ENCODE results near the gene CST8. TPM values are rescaled to one million over a fixed set of nuclear protein-coding genes. Genes with fewer than 3 reads are reported as not detected.
A peak's percentile ranks its signal among the peaks of the same experiment; 100 is the strongest.

Gene CST8
- total RNA-seq, 1 experiment from 2014 or later, result not detected

GRCh38 chr20:23492292-23492691, 1.4 kb downstream of the CST8 start:
- Mint-ChIP-seq H3K4me1 (ENCODE audit: insufficient read depth, unreplicated experiment) (no peaks in the 10 kb centered on the region), H3K27me3 (ENCODE audit: insufficient read depth, unreplicated experiment) (no peaks in the 10 kb centered on the region), H3K4me3 (ENCODE audit: unreplicated experiment) (no peak overlapping the region), H3K9me3 (ENCODE audit: unreplicated experiment) (peaks cover 7% of the 10 kb centered on the region), H3K27ac (ENCODE audit: low read depth, unreplicated experiment) (no peak overlapping the region), H3K36me3 (ENCODE audit: insufficient read depth, unreplicated experiment) (no peaks in the 10 kb centered on the region)
- intact Hi-C loops (cut with micrococcal nuclease), result no loop called here
- DNase-seq (ENCODE audit: unreplicated experiment), result no peak
- TF ChIP-seq CTCF (IDR thresholded peaks at IDR 0.05; ENCODE audit: unreplicated experiment), result no peak
- ChIA-PET CTCF (interaction anchor here (0.6 kb wide), 1 partner anchor 510 kb away, joined by 4 read pairs; no protein-coding TSS in a partner anchor), POLR2A (no interaction called here)
- no TSS peak for BruUV-seq (replicated peaks)

GRCh38 chr20:23493172-23493772, 2.4 kb downstream of the CST8 start:
- no peak overlapping the region for H3K4me3 Mint-ChIP-seq (ENCODE audit: unreplicated experiment)
- ChIA-PET POLR2A (no interaction called here), CTCF (interaction anchor here (0.8 kb wide), 1 partner anchor 1087 kb away, joined by 3 read pairs; no protein-coding TSS in a partner anchor)
- peaks cover 7% of the 10 kb centered on the region for H3K9me3 Mint-ChIP-seq (ENCODE audit: unreplicated experiment)
- H3K36me3 Mint-ChIP-seq (ENCODE audit: insufficient read depth, unreplicated experiment), result no peaks in the 10 kb centered on the region
- no peak for TF ChIP-seq CTCF (IDR thresholded peaks at IDR 0.05; ENCODE audit: unreplicated experiment)
- DNase-seq (ENCODE audit: unreplicated experiment), result peak; percentile 24
- no peak overlapping the region for H3K27ac Mint-ChIP-seq (ENCODE audit: low read depth, unreplicated experiment)
- H3K4me1 Mint-ChIP-seq (ENCODE audit: insufficient read depth, unreplicated experiment), result no peaks in the 10 kb centered on the region
- intact Hi-C loops (cut with micrococcal nuclease), result no loop called here
- no TSS peak for BruUV-seq (replicated peaks)
- no peaks in the 10 kb centered on the region for H3K27me3 Mint-ChIP-seq (ENCODE audit: insufficient read depth, unreplicated experiment)

- POLR2A ChIA-PET, result no interaction called here
Measured at GRCh38 chr20:23497536-23497935, 6.6 kb downstream of the CST8 start.

GRCh38 chr20:23501926-23502325, 11.0 kb downstream of the CST8 start:
- Mint-ChIP-seq H3K36me3 (ENCODE audit: insufficient read depth, unreplicated experiment) (no peaks in the 10 kb centered on the region), H3K27me3 (ENCODE audit: insufficient read depth, unreplicated experiment) (peaks cover 8% of the 10 kb centered on the region), H3K9me3 (ENCODE audit: unreplicated experiment) (peaks cover 7% of the 10 kb centered on the region), H3K4me1 (ENCODE audit: insufficient read depth, unreplicated experiment) (no peaks in the 10 kb centered on the region), H3K4me3 (ENCODE audit: unreplicated experiment) (no peak overlapping the region), H3K27ac (ENCODE audit: low read depth, unreplicated experiment) (no peak overlapping the region)
- POLR2A ChIA-PET, result interaction anchor here (0.7 kb wide), 1 partner anchor 1774 kb away, joined by 3 read pairs; no protein-coding TSS in a partner anchor
- DNase-seq (ENCODE audit: unreplicated experiment), result no peak
- CTCF ChIA-PET, result no interaction called here
- TF ChIP-seq CTCF (IDR thresholded peaks at IDR 0.05; ENCODE audit: unreplicated experiment), result no peak
- intact Hi-C loops (cut with micrococcal nuclease), result no loop called here
- no TSS peak for BruUV-seq (replicated peaks)

More at GRCh38 chr20:23497536-23497935, 6.6 kb downstream of the CST8 start:
- TF ChIP-seq CTCF (IDR thresholded peaks at IDR 0.05; ENCODE audit: unreplicated experiment), result no peak
- DNase-seq (ENCODE audit: unreplicated experiment), result no peak
- Mint-ChIP-seq H3K4me1 (ENCODE audit: insufficient read depth, unreplicated experiment) (no peaks in the 10 kb centered on the region), H3K27ac (ENCODE audit: low read depth, unreplicated experiment) (no peak overlapping the region), H3K36me3 (ENCODE audit: insufficient read depth, unreplicated experiment) (no peaks in the 10 kb centered on the region), H3K4me3 (ENCODE audit: unreplicated experiment) (no peak overlapping the region), H3K9me3 (ENCODE audit: unreplicated experiment) (peaks cover 7% of the 10 kb centered on the region), H3K27me3 (ENCODE audit: insufficient read depth, unreplicated experiment) (no peaks in the 10 kb centered on the region)
- CTCF ChIA-PET, result interaction anchor here (0.6 to 0.9 kb wide), 3 partner anchors 10 to 56 kb away, joined by 3 to 4 read pairs (median 3); no protein-coding TSS in a partner anchor
- intact Hi-C loops (cut with micrococcal nuclease), result no loop called here
- BruUV-seq (replicated peaks), result no TSS peak

All from MCF 10A (cell line).